ENCODE data around the gene EFHB.

DNA sequence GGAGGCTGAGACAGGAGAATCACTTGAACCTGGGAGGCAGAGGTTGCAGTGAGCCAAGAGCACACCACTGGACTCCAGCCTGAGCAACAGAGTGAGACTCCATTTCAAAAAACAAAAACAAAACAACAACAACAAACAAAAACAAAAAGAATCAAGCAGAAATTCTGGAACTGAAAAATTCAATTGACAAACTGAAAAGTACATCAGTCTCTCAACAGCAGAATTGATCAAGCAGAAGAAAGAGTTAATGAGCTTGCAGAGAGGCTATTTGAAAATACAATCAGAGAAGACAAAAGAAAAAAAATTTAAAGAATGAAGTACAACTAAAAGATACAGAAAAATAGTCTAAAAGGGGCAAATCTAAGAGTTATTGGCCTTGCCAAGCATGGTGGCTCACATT, 22.6 kb downstream of the EFHB start:
- no peak for TF ChIP-seq POLR2A (IDR thresholded peaks at IDR 0.05)
- TF ChIP-seq CTCF (IDR thresholded peaks at IDR 0.05): no peak

Data from lower leg skin (tissue), 3 donors.